ENCODE measurements around the gene LARP6.
"Not testable (repeated sequence)": the region's sequence is repeated elsewhere in the genome, so short reads cannot be mapped to it uniquely, and the experiment has no call there.

Gene LARP6

GRCh38 chr15:70858614-70859321 lies 4.8 kb upstream of the LARP6 start:
- DNase-seq (ENCODE audit: low read depth in 2 of 2): not testable (repeated sequence)

- DNase-seq (ENCODE audit: low read depth in 2 of 2): no peak
These were observed 3.8 kb upstream of the LARP6 start for GRCh38 chr15:70857562-70858285.

GRCh38 chr15:70856884-70857561 lies 3.1 kb upstream of the LARP6 start:
- no peak for DNase-seq (ENCODE audit: low read depth in 2 of 2)

- no peak for DNase-seq (ENCODE audit: low read depth in 2 of 2)
These were observed 2.4 kb upstream of the LARP6 start for GRCh38 chr15:70856177-70856883.

GRCh38 chr15:70855764-70856163 lies 1.8 kb upstream of the LARP6 start:
- no peak for DNase-seq (ENCODE audit: low read depth in 2 of 2)

- no peak for DNase-seq (ENCODE audit: low read depth in 2 of 2)
These were observed 664 bp upstream of the LARP6 start for GRCh38 chr15:70854666-70854976.

- DNase-seq (ENCODE audit: low read depth in 2 of 2): peak in 1 of 2 donors; percentile 4
These were observed 512 bp downstream of the LARP6 start for GRCh38 chr15:70853318-70853972.

- no peak for DNase-seq (ENCODE audit: low read depth in 2 of 2)
These were observed 1.2 kb downstream of the LARP6 start for GRCh38 chr15:70852501-70853317.

- DNase-seq (ENCODE audit: low read depth in 2 of 2): no peak
These were observed 2.1 kb downstream of the LARP6 start for GRCh38 chr15:70851889-70852288.

GRCh38 chr15:70845602-70846360 lies 8.2 kb downstream of the LARP6 start:
- no peak for DNase-seq (ENCODE audit: low read depth in 2 of 2)

- no peak for DNase-seq (ENCODE audit: low read depth in 2 of 2)
These were observed 16.5 kb downstream of the LARP6 start for GRCh38 chr15:70837476-70837875.

GRCh38 chr15:70835841-70836240 lies 18.1 kb downstream of the LARP6 start:
- no peak for DNase-seq (ENCODE audit: low read depth in 2 of 2)

GRCh38 chr15:70835415-70835814 lies 18.5 kb downstream of the LARP6 start:
- DNase-seq (ENCODE audit: low read depth in 2 of 2): no peak

GRCh38 chr15:70834999-70835398 lies 19.0 kb downstream of the LARP6 start:
- no peak for DNase-seq (ENCODE audit: low read depth in 2 of 2)

GRCh38 chr15:70833861-70834765 lies 19.8 kb downstream of the LARP6 start:
- no peak for DNase-seq (ENCODE audit: low read depth in 2 of 2)

- no peak for DNase-seq (ENCODE audit: low read depth in 2 of 2)
These were observed 20.5 kb downstream of the LARP6 start for GRCh38 chr15:70833422-70833821.

- DNase-seq (ENCODE audit: low read depth in 2 of 2): no peak
These were observed 21.8 kb downstream of the LARP6 start for GRCh38 chr15:70832176-70832575.

- DNase-seq (ENCODE audit: low read depth in 2 of 2): no peak
These were observed 22.7 kb downstream of the LARP6 start for GRCh38 chr15:70831094-70831911.

All from stimulated activated CD8-positive, alpha-beta memory T cell treated with anti-CD3 and anti-CD28 coated beads, Interleukin-7, amount 100 ng/mL, for 4 hours (primary cell).